MCF 10A (cell line): ENCODE data around the gene SLC7A6. TPM values are rescaled to one million over a fixed set of nuclear protein-coding genes. Genes with fewer than 3 reads are reported as not detected.
A peak's percentile ranks its signal among the peaks of the same experiment; 100 is the strongest.

Experiments
- BruUV-seq: library from RNA; stranded (reverse); fragments of 400-500 nt; replicated peaks from 2 replicates; lab custom pipeline; 2021; lab: Mats Ljungman, UMichigan
- CTCF ChIA-PET: fragments of 300-600 bp; sonication (Branson Sonifier 250); formaldehyde crosslinking; extraction: SDS; loops from one replicate; lab custom pipeline; 2021; ENCODE audit warnings: antibody characterized with exemption, inconsistent platforms; lab: Yijun Ruan, JAX
- POLR2A ChIA-PET: fragments of 300-600, 350-650 bp; sonication (Branson Sonifier 250); formaldehyde crosslinking; extraction: SDS; loops from one replicate; lab custom pipeline; 2020; ENCODE audit warnings: antibody characterized with exemption, inconsistent platforms; lab: Yijun Ruan, JAX
- DNase-seq: peaks from one replicate; pipeline ENCODE4 v3.0.0-alpha.2; 2018; ENCODE audit not compliant: unreplicated experiment
- H3K27ac Mint-ChIP-seq: one replicate; pipeline ENCODE4 v1.8.0; 2022; ENCODE audit warnings: mild to moderate bottlenecking, low read depth, mixed read lengths; ENCODE audit not compliant: unreplicated experiment
- H3K27me3 Mint-ChIP-seq: one replicate; pipeline ENCODE4 v1.8.0; 2022; ENCODE audit warnings: mixed read lengths; ENCODE audit not compliant: insufficient read depth, unreplicated experiment
- H3K36me3 Mint-ChIP-seq: one replicate; pipeline ENCODE4 v1.8.0; 2022; ENCODE audit warnings: mild to moderate bottlenecking, moderate library complexity, mixed read lengths; ENCODE audit not compliant: insufficient read depth, unreplicated experiment
- H3K4me1 Mint-ChIP-seq: one replicate; pipeline ENCODE4 v1.8.0; 2022; ENCODE audit warnings: mixed read lengths; ENCODE audit not compliant: insufficient read depth, unreplicated experiment
- H3K4me3 Mint-ChIP-seq: one replicate; pipeline ENCODE4 v1.8.0; 2022; ENCODE audit warnings: mild to moderate bottlenecking, moderate library complexity, mixed read lengths; ENCODE audit not compliant: unreplicated experiment
- H3K9me3 Mint-ChIP-seq: one replicate; pipeline ENCODE4 v1.8.0; 2022; ENCODE audit warnings: mixed read lengths; ENCODE audit not compliant: unreplicated experiment
- CTCF ChIP-seq: fragments of 200-600 bp; IDR thresholded peaks from one replicate; pipeline ENCODE4 v1.8.0; 2022; ENCODE audit warnings: antibody characterized with exemption, mild to moderate bottlenecking; ENCODE audit not compliant: unreplicated experiment
- intact Hi-C: fragments of 100-400 bp; cut with micrococcal nuclease; formaldehyde crosslinking; loops from 2 replicates; pipeline ENCODE4 v1.14.1; 2022
- total RNA-seq: library from RNA; stranded (reverse); gene quantifications from 2 replicates; pipeline ENCODE4 v1.2.3, GENCODE V29; 2022

The SLC7A6 gene
- total RNA-seq, 1 experiment from 2014 or later = 61.0 TPM

GRCh38 chr16:68298907-68299561, 34.7 kb downstream of the SLC7A6 start:
- DNase-seq = peak; percentile 50
- peaks cover 94% of the 10 kb centered on the region for H3K36me3 Mint-ChIP-seq
- intact Hi-C loops = no loop called here
- ChIA-PET POLR2A (interaction anchor here (0.7 to 8.2 kb wide), 9 partner anchors 10 to 1466 kb away, joined by 4 to 92 read pairs (median 15); partner anchors contain the start of genes ESRP2, PRMT7, SLC7A6 and SLC7A6OS), CTCF (interaction anchor here (0.6 to 3.8 kb wide), 6 partner anchors 9 to 134 kb away, joined by 3 to 67 read pairs (median 6); partner anchors contain the start of gene SLC7A6)
- H3K27me3 Mint-ChIP-seq = no peaks in the 10 kb centered on the region
- BruUV-seq = no TSS peak
- TF ChIP-seq CTCF = no peak
- H3K4me3 Mint-ChIP-seq = no peak overlapping the region
- peak overlapping the region; percentile 39 for H3K27ac Mint-ChIP-seq
- no peaks in the 10 kb centered on the region for H3K9me3 Mint-ChIP-seq
- H3K4me1 Mint-ChIP-seq = no peaks in the 10 kb centered on the region

GRCh38 chr16:68299571-68300453, 35.5 kb downstream of the SLC7A6 start:
- no peak for TF ChIP-seq CTCF
- peak overlapping the region; percentile 39 for H3K27ac Mint-ChIP-seq
- ChIA-PET CTCF (interaction anchor here (0.6 to 3.8 kb wide), 11 partner anchors 9 to 221 kb away, joined by 3 to 67 read pairs (median 4); partner anchors contain the start of genes PRMT7, SLC7A6 and SLC7A6OS), POLR2A (interaction anchor here (0.7 to 8.2 kb wide), 11 partner anchors 11 to 63 kb away, joined by 3 to 92 read pairs (median 11); partner anchors contain the start of genes ESRP2, PRMT7, SLC7A6 and SLC7A6OS)
- no peaks in the 10 kb centered on the region for H3K4me1 Mint-ChIP-seq
- intact Hi-C loops = no loop called here
- BruUV-seq = no TSS peak
- no peaks in the 10 kb centered on the region for H3K9me3 Mint-ChIP-seq
- H3K36me3 Mint-ChIP-seq = peaks cover 97% of the 10 kb centered on the region
- DNase-seq = no peak
- no peak overlapping the region for H3K4me3 Mint-ChIP-seq
- no peaks in the 10 kb centered on the region for H3K27me3 Mint-ChIP-seq

GRCh38 chr16:68300734-68301459, 36.6 kb downstream of the SLC7A6 start:
- H3K27me3 Mint-ChIP-seq = no peaks in the 10 kb centered on the region
- BruUV-seq = TSS peak; percentile 10
- ChIA-PET CTCF (interaction anchor here (0.9 to 3.8 kb wide), 5 partner anchors 8 to 39 kb away, joined by 4 to 67 read pairs (median 5); partner anchors contain the start of gene SLC7A6), POLR2A (interaction anchor here (0.7 to 8.2 kb wide), 9 partner anchors 9 to 63 kb away, joined by 3 to 92 read pairs (median 11); partner anchors contain the start of genes PRMT7, SLC7A6 and SLC7A6OS)
- no peak overlapping the region for H3K4me3 Mint-ChIP-seq
- H3K4me1 Mint-ChIP-seq = no peaks in the 10 kb centered on the region
- DNase-seq = no peak
- peaks cover 97% of the 10 kb centered on the region for H3K36me3 Mint-ChIP-seq
- H3K27ac Mint-ChIP-seq = no peak overlapping the region
- TF ChIP-seq CTCF = no peak
- intact Hi-C loops = no loop called here
- no peaks in the 10 kb centered on the region for H3K9me3 Mint-ChIP-seq
